ENCODE data around the gene CLDN9.

DNA sequence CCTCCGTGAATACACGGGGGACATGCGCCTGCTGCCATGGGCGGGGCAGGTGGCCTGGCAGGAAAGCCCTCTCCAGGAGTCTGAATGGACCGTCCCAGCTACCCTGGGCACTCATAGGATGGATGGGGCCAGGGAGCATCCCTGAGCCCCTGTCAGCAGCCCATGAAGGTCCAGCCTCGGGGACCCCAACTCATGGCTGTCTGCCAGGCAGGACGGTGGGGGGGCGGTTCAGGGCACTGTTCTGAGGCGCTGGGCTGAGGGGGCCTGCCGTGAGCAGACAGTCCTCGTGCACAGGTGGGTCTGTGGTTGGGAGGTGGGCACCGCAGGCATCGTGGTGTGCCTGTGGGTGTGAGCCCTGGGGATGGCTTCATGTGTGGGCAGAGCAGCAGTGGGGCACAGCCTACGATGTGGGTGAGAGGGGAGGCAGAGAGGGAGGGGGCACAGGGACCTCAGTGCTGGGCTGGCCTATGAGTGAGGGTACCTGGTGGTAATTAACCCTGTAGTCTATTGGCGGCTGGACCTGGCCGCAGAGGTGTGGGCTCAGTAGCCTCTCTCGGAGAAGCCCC is 26.0 kb upstream of the CLDN9 start:
- TF ChIP-seq, protein P1, sequence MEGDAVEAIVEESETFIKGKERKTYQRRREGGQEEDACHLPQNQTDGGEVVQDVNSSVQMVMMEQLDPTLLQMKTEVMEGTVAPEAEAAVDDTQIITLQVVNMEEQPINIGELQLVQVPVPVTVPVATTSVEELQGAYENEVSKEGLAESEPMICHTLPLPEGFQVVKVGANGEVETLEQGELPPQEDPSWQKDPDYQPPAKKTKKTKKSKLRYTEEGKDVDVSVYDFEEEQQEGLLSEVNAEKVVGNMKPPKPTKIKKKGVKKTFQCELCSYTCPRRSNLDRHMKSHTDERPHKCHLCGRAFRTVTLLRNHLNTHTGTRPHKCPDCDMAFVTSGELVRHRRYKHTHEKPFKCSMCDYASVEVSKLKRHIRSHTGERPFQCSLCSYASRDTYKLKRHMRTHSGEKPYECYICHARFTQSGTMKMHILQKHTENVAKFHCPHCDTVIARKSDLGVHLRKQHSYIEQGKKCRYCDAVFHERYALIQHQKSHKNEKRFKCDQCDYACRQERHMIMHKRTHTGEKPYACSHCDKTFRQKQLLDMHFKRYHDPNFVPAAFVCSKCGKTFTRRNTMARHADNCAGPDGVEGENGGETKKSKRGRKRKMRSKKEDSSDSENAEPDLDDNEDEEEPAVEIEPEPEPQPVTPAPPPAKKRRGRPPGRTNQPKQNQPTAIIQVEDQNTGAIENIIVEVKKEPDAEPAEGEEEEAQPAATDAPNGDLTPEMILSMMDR (IDR thresholded peaks at IDR 0.05): no peak
- TF ChIP-seq POLR2A (IDR thresholded peaks at IDR 0.05) (no peak), POLR2AphosphoS5 (IDR thresholded peaks at IDR 0.05) (no peak), EP300 (IDR thresholded peaks at IDR 0.05) (no peak)
